Fibroblast of peridontal ligament (primary cell): ENCODE measurements around the gene MS4A15.
A peak's percentile ranks its signal among the peaks of the same experiment; 100 is the strongest.
"Not testable (repeated sequence)": the region's sequence is repeated elsewhere in the genome, so short reads cannot be mapped to it uniquely, and the experiment has no call there.

Experiments
- DNase-seq: peaks from one replicate; pipeline ENCODE4 v3.0.0-alpha.2; 2010; ENCODE audit errors: extremely low read depth

Gene MS4A15

GRCh38 chr11:60754887-60755286, 1.8 kb upstream of the MS4A15 start:
- no peak for DNase-seq

DNA sequence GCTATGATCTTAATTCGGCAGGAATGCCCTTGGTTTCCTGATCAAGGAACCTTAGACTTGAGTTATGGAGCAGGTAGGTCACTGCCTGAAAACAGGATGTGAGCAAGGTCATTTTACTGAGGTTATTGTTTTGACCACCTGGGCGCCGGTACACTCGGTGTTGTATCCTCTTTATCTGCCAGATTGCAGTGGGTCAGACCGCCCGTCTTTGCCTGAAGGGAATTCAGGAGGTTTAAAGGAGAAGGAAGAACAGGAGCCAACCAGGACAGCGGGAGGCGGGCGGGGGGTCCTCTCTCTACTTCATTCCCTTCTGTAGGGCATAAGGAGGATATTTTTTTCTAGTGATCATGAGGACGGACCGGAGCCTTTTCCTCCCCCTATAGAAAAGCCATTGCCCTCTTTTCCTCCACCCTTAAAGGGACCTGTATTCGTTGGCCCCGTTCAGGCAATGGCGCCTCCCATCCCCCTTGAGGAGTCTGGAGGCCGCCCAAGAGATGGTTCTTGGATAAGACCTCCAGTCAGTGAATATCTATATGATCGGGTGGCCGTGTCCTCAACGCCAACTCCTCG, 649 bp downstream of the MS4A15 start:
- DNase-seq = no peak

DNA sequence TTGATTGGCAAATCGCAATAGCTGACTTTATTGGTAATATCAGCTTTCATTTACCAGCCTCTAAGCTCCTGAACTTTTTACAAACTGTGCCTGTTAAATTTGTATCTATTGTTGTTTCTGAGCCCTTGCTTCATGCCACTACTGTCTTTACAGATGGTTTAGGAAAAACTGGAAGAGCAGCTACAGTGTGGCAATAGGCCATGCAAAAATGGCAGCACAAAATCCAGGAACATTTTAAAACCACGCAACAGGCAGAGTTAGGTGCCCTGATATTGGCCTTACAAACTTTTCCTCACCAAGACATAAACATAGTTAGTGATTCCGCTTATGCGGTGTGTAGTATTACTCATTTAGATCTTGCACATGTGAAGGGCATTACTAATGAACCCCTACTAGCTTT, 2.0 kb downstream of the MS4A15 start:
- not testable (repeated sequence) for DNase-seq

DNA sequence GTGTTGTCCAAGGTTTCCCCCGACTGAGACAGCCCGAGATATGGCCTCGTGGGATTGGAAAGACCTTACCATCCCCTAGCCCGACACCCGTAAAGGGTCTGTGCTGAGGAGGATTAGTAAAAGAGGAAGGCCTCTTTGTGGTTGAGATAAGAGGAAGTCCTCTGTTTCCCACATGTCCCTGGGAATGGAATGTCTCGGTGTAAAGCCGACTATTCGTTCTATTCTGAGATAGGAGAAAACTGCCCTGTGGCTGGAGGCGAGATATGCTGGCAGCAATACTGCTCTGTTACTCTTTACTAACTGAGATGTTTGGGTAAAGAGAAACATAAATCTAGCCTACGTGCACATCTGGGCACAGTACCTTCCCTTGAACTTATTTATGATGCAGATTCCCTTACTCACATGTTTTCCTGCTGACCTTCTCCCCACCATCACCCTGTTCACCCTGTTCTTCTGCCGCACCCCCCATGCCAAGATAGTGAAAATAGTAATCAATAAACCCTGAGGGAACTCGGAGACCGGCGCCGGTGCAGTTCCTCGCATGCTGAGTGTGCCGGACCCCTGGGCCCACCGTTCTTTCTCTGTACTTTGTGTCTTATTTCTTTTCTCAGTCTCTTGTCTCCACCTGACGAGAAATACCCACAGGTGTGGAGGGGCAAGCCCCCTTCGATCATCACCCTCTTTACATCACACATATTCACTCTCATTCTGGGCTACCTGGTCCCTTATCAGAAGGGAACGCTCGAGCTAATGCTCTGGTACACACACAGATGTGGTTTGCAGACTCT, 3.0 kb downstream of the MS4A15 start:
- DNase-seq = not testable (repeated sequence)

GRCh38 chr11:60761436-60762190, 4.9 kb downstream of the MS4A15 start:
- DNase-seq = no peak

DNA sequence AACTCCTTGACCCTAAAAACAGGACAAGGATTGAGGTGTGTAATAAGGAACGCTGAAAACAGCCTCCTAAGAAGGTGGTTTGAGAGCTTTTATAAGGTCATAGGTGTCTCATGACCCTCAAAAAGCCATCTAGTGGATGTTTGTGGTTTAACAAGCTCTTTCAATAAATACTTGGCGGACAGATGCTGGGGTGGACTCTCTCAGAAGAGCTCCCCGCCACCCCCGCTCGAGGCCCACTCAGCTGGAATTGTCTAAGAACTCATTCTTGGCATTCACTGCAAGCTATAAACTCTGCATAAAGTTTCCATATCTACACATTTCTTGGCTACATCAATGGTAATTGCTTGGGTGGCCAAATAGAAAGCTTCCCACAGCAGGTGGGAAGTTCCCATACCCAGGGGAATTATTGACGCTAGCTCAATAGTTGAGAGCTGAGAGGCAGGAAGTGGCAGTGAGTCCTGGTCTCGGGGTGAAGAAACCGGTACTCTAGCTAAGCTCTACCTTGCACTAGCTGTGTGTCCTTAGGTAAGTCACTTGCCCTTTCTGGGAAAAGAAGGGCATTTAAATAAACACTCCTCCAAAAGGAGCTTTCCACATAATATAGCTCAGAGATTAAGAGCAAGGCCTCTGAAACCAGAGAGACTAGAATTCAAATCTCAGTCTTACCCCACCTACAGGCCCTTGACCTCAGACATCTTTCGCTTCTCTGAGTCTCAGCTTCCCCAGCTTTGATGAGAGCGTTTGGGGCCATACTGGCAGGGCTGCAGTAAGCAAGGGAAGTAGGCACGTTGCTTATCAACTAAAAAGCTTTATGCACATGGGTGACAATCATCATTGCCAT, 6.4 kb downstream of the MS4A15 start:
- DNase-seq = no peak

- DNase-seq = no peak
These were observed 7.2 kb downstream of the MS4A15 start for GRCh38 chr11:60763692-60764369.

DNA sequence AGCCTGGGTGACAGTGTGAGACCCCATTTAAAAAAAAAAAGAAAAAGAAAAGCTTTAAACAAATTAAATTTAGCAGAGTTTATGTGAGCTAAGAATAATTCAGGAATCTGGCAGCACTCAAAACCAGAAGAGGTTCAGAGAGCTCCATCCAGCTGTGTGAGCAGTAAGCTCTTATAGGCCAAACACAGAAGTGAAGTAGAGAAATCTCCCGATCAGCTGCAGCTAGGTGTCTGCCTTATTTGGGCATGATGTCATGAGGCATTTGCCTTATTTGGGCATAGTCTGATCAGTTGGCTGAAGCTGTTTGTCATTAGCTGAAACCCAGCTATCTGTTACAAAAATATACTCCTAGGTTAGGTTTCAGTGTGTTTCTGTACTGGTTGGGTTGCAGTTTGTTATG, 8.2 kb downstream of the MS4A15 start:
- DNase-seq = no peak

DNA sequence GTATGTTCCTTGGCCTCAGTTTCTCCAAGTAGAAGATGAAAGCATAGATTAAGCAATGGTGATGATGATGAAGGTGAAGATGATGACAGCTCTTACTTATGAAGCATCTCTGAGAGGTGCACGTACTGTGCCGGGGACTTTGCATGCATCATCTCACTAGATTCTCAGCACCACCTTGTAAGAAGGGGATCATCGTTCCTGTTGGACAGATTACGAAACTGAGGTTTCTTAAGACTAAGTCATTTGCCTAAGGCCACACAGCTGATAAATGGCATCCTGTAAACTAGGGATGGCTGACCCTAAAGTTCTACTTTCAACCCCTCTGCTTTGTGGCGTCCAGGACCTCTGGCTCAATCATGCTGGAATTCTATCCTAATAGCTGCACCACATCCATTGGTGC, 8.7 kb downstream of the MS4A15 start:
- DNase-seq = no peak

DNA sequence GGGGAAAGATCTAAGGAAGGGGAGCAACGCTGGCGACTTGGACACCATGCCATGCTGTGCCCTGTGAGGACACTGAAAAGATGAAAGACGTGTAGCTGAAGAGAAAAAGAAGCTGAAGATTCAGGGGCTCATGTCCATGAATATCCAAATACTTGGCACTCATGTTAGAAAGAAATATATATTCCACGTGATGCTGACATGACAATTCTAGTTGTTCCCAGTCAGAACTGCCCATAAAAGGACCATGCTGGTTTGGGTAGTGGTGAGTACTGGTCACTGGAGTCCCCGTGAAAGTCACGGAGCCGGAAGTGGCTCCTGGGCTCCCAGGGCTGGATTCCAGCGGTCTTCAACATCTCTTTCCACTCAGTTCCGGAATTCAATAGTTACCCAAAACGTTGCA, 9.9 kb downstream of the MS4A15 start:
- DNase-seq = no peak

- DNase-seq = no peak
These were observed 10.7 kb downstream of the MS4A15 start for GRCh38 chr11:60767388-60767811.

DNA sequence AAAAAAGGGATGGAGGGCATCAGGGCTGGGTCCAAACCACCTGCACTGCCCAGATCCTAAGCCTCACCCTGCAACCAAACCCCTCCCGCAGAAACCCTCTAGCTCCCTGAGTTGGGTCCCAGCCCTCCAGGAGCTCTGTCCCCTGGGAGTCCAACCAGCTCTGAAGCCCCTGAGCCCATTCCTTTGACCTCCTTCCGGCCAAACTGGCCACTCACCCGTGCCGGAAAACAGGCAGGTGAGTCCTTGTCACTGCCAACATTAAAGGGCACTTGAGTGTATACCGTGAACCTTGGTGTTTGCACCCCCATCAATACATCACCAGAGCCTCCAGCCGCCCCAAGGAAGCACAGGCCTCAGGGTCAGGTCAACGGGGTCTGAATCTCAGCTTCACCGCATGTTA, 11.5 kb downstream of the MS4A15 start:
- DNase-seq = no peak

DNA sequence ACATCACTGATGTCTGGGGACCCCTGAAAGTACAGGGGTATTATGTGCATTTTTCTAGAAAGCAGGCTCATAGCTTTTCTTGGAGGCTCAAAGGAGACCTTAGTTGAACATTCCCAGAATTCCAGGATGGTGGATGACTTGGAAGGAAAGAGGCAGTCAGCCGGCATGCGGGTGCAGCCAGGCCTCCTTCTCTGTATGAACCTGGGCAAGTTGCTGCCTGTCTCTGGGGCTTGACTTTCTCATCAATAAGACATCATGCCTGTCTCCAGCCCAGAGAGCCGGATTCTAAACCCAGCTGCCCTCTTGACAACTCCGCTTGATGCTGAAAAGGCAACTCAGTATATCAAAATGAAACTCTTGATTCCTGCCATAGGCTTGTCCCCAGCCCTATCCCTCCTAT, 12.6 kb downstream of the MS4A15 start:
- no peak for DNase-seq

DNA sequence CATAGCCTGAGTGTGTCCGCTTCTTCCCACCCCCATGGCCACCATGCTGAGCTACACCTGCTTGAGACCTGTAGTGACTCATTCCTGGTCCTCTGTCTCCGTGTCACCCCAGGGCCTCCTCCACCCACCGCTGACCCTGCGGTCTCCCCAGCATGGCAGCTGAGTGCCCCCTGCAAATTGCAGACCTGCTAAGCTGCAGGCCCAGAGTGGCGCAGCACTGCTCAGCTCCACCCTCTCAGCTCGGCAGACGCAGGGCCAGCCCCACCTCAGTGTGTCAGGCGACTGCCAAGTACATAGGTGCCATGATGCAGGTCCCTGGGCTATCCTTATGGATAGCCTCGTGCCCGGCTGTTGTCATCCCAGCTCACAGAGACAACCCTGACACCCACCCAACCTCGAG, 13.1 kb downstream of the MS4A15 start:
- no peak for DNase-seq

- no peak for DNase-seq
These were observed 14.5 kb downstream of the MS4A15 start for GRCh38 chr11:60771146-60771545.

DNA sequence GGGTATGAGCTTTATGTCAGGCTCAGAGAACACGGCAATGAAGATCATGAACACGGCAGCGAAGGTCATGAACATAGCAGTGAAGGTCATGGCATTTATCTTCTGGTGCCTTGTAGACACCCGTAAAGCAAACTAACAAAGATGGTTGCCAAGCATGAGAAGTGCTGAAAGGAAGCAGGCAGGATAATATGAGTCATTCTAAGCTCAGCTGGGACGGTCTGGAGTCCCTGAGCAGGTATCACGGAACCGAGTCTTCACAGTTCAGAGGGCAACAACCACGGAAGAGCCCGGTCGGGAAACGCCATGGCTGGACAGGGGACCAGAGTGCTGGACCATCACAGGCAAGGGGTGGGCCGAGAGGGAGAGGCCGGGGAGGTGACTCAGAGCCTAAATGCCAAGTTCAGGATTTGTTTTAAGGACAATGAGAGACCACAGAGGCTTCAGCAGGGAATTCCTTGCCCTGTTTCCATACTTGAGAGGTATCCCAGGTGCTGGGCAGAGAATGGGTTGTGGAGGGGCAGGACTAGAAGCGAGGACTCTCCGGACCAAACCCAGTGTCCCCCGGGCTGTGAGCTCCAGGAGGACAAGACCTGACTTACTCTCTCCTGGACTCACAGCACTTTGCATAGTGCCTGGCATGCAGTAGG, 15.3 kb downstream of the MS4A15 start:
- no peak for DNase-seq

DNA sequence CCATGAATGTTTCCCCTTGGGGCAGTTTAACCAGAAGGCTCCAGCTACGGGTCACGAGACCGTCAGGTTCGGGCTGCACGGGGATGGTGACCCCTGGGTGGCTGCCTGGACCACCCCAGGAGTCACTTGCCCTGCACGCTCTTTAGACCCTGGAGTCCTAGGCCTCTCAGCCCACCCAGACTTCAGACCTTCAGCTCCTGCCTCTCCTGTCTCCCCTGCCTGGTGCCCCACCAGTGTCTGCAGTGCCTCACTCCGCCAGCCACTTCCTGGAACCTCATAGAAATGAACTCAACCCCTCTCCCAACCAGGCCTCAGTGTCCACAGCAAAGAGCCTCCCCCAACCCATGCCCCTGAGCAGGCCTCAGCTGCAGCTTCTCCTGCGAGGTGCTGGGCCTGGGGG, 16.0 kb downstream of the MS4A15 start:
- no peak for DNase-seq

- no peak for DNase-seq
These were observed 18.1 kb downstream of the MS4A15 start for GRCh38 chr11:60774726-60775125.

DNA sequence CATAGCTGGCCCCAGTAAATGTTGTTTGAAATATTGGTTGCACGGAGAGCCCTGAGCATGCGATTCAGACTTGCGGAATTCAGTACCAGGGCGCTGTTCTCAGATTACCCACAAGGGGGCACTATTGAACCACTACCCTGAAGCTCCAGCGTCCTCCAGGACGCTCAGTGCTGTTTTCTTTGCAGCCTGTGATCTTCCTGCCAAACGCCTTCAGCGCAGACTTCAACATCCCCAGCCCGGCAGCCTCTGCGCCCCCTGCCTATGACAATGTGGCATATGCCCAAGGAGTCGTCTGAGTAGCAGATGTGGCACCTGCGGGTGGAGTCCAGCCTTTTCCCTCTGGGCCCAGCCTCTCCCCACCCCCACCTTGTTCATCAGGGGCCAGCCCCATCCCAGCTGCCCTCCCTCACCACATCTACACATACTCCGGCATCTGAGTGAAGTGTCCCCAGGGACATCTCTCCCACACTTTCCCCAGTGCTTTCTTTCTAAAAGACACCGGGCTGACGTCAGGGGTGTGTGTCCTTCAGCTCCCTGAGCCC, 18.8 kb downstream of the MS4A15 start:
- peak; percentile 91 for DNase-seq

- DNase-seq = no peak
These were observed 19.5 kb downstream of the MS4A15 start for GRCh38 chr11:60776167-60776566.

DNA sequence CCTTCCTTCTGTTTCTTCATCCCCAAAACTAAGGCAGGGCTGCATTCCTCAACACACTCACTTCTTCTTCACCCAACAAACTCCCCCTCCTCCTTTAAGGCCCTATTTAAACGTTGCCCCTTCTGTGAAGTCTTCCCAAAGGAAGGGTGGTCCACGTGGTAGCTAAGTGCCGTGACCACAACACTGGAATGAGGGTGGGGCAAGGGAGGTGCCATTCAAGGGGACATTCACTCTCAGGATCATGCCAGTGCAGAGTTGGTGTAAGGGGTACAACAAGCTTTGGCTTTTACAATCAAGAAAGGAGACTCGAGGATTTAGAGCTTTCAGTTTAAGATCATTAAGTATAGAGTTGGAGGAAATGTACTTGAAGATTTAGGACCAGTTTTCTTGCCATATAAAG, 20.4 kb downstream of the MS4A15 start:
- no peak for DNase-seq
